Measurements from ENCODE around the gene MED27. TPM values are rescaled to one million over a fixed set of nuclear protein-coding genes. Genes with fewer than 3 reads are reported as not detected.

MED27 gene
- total and polyA plus RNA-seq, 2 experiments from 2014 or later = 17.2 to 32.1 TPM

DNA sequence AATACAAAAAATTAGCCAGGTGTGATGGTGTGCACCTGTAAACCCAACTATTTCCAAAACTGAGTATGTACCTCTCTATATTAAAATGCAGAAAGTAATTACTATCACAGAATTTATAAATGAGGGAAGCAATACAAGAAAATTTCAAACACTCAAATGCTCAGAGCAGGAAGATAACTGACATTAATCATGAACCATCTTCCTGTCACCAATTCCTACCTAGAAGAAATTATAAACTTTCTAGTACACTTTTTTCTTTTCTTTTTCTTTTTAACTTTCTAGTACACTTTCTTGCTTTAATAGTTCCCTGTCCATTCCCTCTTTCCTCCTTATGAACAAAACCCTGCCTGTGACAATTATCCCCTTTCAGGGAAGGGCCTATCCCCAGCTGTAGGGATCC, 106.8 kb downstream of the MED27 start:
- H3K4me3 ChIP-seq = no peak overlapping the region
- H3K27ac ChIP-seq = no peak overlapping the region
- H3K9me3 ChIP-seq (ENCODE audit: low read depth) = no peaks in the 10 kb centered on the region
- DNase-seq (ENCODE audit: low spot score) = no peak
- TF ChIP-seq EZH2phosphoT487 (IDR thresholded peaks at IDR 0.05; ENCODE audit: low read depth, severe bottlenecking, unreplicated experiment) (no peak), EZH2 (IDR thresholded peaks at IDR 0.05; ENCODE audit: borderline replicate concordance) (no peak)
- TF ChIP-seq, protein P1, sequence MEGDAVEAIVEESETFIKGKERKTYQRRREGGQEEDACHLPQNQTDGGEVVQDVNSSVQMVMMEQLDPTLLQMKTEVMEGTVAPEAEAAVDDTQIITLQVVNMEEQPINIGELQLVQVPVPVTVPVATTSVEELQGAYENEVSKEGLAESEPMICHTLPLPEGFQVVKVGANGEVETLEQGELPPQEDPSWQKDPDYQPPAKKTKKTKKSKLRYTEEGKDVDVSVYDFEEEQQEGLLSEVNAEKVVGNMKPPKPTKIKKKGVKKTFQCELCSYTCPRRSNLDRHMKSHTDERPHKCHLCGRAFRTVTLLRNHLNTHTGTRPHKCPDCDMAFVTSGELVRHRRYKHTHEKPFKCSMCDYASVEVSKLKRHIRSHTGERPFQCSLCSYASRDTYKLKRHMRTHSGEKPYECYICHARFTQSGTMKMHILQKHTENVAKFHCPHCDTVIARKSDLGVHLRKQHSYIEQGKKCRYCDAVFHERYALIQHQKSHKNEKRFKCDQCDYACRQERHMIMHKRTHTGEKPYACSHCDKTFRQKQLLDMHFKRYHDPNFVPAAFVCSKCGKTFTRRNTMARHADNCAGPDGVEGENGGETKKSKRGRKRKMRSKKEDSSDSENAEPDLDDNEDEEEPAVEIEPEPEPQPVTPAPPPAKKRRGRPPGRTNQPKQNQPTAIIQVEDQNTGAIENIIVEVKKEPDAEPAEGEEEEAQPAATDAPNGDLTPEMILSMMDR (IDR thresholded peaks at IDR 0.05; ENCODE audit: poor library complexity) = no peak
- no peaks in the 10 kb centered on the region for H3K27me3 ChIP-seq
- no peaks in the 10 kb centered on the region for H3K36me3 ChIP-seq (replicated peaks; ENCODE audit: insufficient read depth, low read depth)
- no peaks in the 10 kb centered on the region for H3K9me2 ChIP-seq (replicated peaks; ENCODE audit: insufficient read depth)
- peaks cover 2% of the 10 kb centered on the region for H3K79me2 ChIP-seq
- peaks cover 6% of the 10 kb centered on the region for H3K4me1 ChIP-seq (ENCODE audit: insufficient read depth)
- H2AFZ ChIP-seq = no peak overlapping the region
- H3K4me2 ChIP-seq = no peak overlapping the region
- H4K20me1 ChIP-seq (ENCODE audit: insufficient read depth, poor library complexity, severe bottlenecking) = no peaks in the 10 kb centered on the region

DNA sequence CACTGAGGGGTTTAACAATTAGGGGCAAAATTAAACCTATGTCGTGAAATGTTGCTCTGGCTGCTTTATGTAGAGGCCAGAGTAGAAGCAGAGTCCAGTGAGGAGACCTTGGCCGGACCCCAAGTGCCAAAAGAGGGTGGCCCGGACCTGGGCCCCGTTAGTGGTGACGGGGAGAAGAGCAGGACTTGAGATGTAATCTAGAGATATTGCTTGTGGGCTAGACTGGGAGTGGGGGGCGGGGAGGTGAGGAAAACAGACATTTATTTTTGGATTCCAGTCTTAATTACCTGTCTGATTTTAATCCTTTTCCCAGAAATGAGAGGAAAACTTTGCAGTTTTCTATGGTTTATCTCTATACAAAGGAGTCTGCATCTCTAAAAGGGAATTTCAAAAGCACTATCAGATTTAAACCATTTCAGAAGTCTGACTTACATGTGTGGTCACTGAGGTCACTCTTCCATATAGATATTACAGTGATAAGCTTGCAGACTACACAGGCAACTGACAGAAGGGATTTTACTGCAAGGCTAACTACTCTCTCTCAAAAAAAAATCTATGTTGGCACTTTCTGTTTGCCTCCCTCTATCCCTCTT, 108.1 kb downstream of the MED27 start:
- TF ChIP-seq, protein P1 (IDR thresholded peaks at IDR 0.05; ENCODE audit: poor library complexity) = no peak
- no peak for TF ChIP-seq EZH2phosphoT487 (IDR thresholded peaks at IDR 0.05; ENCODE audit: low read depth, severe bottlenecking, unreplicated experiment)
- TF ChIP-seq EZH2 (IDR thresholded peaks at IDR 0.05; ENCODE audit: borderline replicate concordance) = no peak
- Histone ChIP-seq H3K9me3 (ENCODE audit: low read depth) (no peaks in the 10 kb centered on the region), H3K36me3 (replicated peaks; ENCODE audit: insufficient read depth, low read depth) (no peaks in the 10 kb centered on the region), H2AFZ (no peak overlapping the region), H3K4me1 (ENCODE audit: insufficient read depth) (peaks cover under 1% of the 10 kb centered on the region), H3K9me2 (replicated peaks; ENCODE audit: insufficient read depth) (no peaks in the 10 kb centered on the region), H3K4me3 (no peak overlapping the region), H3K4me2 (no peak overlapping the region), H3K27me3 (no peaks in the 10 kb centered on the region), H4K20me1 (ENCODE audit: insufficient read depth, poor library complexity, severe bottlenecking) (no peaks in the 10 kb centered on the region), H3K27ac (no peak overlapping the region), H3K79me2 (peaks cover 2% of the 10 kb centered on the region)
- no peak for DNase-seq (ENCODE audit: low spot score)
- WGBS (ENCODE audit: low lambda C conversion rate, missing lambda C conversion rate) = 80% methylated on average over 6 of the region's 6 CpGs

DNA sequence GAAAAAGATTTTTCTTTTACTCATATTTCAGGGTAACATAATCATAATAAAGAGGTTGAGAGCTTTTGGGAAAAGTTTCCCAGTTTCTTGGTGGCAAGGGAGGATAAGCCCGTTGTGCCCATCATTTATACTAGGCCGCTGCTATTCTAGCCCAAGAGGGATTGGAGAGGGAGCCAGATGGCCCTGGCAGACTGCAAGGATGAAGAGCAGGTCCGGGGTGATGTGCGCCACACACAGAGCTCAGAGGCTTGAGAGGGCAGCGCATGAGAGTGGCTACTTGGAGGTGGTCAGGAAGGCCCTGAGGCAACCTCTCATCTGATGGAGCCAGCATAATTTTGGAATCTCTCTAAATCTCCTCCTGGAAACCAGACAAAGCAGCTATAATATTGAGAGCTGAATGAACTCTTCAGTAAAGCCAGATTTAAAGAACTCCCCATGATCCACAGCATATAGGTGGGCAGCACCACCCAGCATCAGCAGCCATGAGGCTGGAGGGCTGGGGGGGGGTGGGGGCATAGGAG, 110.1 kb downstream of the MED27 start:
- H3K4me2 ChIP-seq = no peak overlapping the region
- no peaks in the 10 kb centered on the region for H3K9me2 ChIP-seq (replicated peaks; ENCODE audit: insufficient read depth)
- WGBS (ENCODE audit: low lambda C conversion rate, missing lambda C conversion rate) = 92% methylated on average over 5 of the region's 5 CpGs
- H4K20me1 ChIP-seq (ENCODE audit: insufficient read depth, poor library complexity, severe bottlenecking) = no peaks in the 10 kb centered on the region
- H3K27ac ChIP-seq = no peak overlapping the region
- no peak overlapping the region for H3K4me3 ChIP-seq
- peaks cover 2% of the 10 kb centered on the region for H3K79me2 ChIP-seq
- DNase-seq (ENCODE audit: low spot score) = no peak
- TF ChIP-seq EZH2 (IDR thresholded peaks at IDR 0.05; ENCODE audit: borderline replicate concordance) (no peak), EZH2phosphoT487 (IDR thresholded peaks at IDR 0.05; ENCODE audit: low read depth, severe bottlenecking, unreplicated experiment) (no peak)
- TF ChIP-seq, protein P1 (IDR thresholded peaks at IDR 0.05; ENCODE audit: poor library complexity) = no peak
- no peak overlapping the region for H2AFZ ChIP-seq
- no peaks in the 10 kb centered on the region for H3K36me3 ChIP-seq (replicated peaks; ENCODE audit: insufficient read depth, low read depth)
- H3K4me1 ChIP-seq (ENCODE audit: insufficient read depth) = no peaks in the 10 kb centered on the region
- H3K9me3 ChIP-seq (ENCODE audit: low read depth) = no peaks in the 10 kb centered on the region
- no peaks in the 10 kb centered on the region for H3K27me3 ChIP-seq

Measured in hepatocyte (in vitro differentiated cells).